ENCODE results near the gene THAP4. TPM values are rescaled to one million over a fixed set of nuclear protein-coding genes. Genes with fewer than 3 reads are reported as not detected.

The THAP4 gene
- total and polyA plus RNA-seq, 2 of the 4 experiments (the other 2 are of a cell fraction), result 33.9 to 55.1 TPM

DNA sequence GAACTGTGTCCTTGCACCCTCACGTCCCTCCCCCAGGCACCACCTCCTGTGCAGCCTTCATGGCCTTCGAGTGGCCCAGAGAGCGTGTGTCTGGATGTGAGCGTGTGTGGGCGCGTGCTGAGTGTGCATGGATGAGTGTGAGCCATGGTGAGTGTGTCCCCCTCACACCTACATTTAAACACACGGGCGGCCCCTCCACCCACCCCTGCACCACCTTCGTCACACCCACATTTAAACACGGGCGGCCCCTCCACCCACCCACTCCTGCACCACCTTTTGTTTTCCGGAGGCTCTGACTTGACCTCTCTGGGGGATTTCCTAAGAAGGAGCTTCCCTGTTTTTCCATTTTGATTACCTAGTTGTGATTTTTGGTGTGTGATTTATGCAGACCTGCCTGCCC, 31.9 kb upstream of the THAP4 start:
- Histone ChIP-seq H2BK15ac (ENCODE audit: low read depth, low read length) (no peak overlapping the region), H3K4me2 (ENCODE audit: low read depth, low read length) (no peak overlapping the region), H3K36me3 (ENCODE audit: control insufficient read depth, insufficient read depth, low read length) (peaks cover 52% of the 10 kb centered on the region), H2BK120ac (ENCODE audit: low read depth, low read length) (no peak overlapping the region), H3K18ac (ENCODE audit: low read depth, low read length) (no peak overlapping the region), H3K4ac (ENCODE audit: low read depth, low read length) (no peak overlapping the region), H4K20me1 (ENCODE audit: insufficient read depth, low read length) (peaks cover 16% of the 10 kb centered on the region), H3K27ac (ENCODE audit: insufficient read depth, low read length) (no peak overlapping the region), H2BK20ac (ENCODE audit: low read depth, low read length) (no peak overlapping the region), H4K5ac (ENCODE audit: low read depth, low read length) (no peak overlapping the region), H3K23ac (ENCODE audit: low read depth, low read length) (no peak overlapping the region), H3K4me1 (ENCODE audit: control insufficient read depth, insufficient read depth, low read length) (peaks cover 15% of the 10 kb centered on the region), H4K8ac (ENCODE audit: low read depth in 2 of 2, low read length in 2 of 2) (no peak overlapping the region), H2AK5ac (ENCODE audit: low read depth, low read length) (no peak overlapping the region), H3K9me3 (ENCODE audit: control insufficient read depth, insufficient read depth, low read length) (no peaks in the 10 kb centered on the region), H3K9me1 (ENCODE audit: insufficient read depth, low read length) (peaks cover 3% of the 10 kb centered on the region; the same call in 1 of the 2 replicates), H3K79me1 (ENCODE audit: low read depth in 1 of 2, low read length in 2 of 2) (peaks cover 3 to 15% of the 10 kb centered on the region in 2 experiments; a peak in 3 of 4 replicates), H3K56ac (ENCODE audit: extremely low read depth, insufficient read depth, low read length) (no peak overlapping the region), H3K27me3 (ENCODE audit: control insufficient read depth, insufficient read depth, low read length) (no peaks in the 10 kb centered on the region), H2BK5ac (ENCODE audit: low read depth, low read length, poor library complexity, severe bottlenecking) (no peak overlapping the region), H3K14ac (replicated peaks; ENCODE audit: low read depth, low read length) (no peak overlapping the region), H3K9ac (ENCODE audit: low read depth, low read length) (no peak overlapping the region), H2AFZ (replicated peaks; ENCODE audit: low read length, poor library complexity) (no peak overlapping the region), H2AK9ac (replicated peaks; ENCODE audit: low read depth, low read length, poor library complexity) (no peak overlapping the region), H3K4me3 (ENCODE audit: insufficient read depth, low read depth, low read length) (no peak overlapping the region), H4K91ac (ENCODE audit: insufficient read depth, low read depth, low read length) (no peak overlapping the region)
- intact Hi-C loops (cut with micrococcal nuclease), result no loop called here
- DNase-seq, result no peak
- BruUV-seq (replicated peaks), result no TSS peak
- TF ChIP-seq MAFK (IDR thresholded peaks at IDR 0.05; ENCODE audit: low read depth, low read length) (no peak), RAD21 (IDR thresholded peaks at IDR 0.05; ENCODE audit: low read length) (no peak), MXI1 (IDR thresholded peaks at IDR 0.05; ENCODE audit: borderline replicate concordance, low read depth, low read length) (no peak), RCOR1 (IDR thresholded peaks at IDR 0.05; ENCODE audit: insufficient replicate concordance, low read length) (no peak), USF2 (IDR thresholded peaks at IDR 0.05; ENCODE audit: low read depth, low read length) (no peak), SMC3 (IDR thresholded peaks at IDR 0.05; ENCODE audit: low read depth, low read length) (no peak), ELK1 (IDR thresholded peaks at IDR 0.05; ENCODE audit: borderline replicate concordance, low read depth, low read length) (no peak), BHLHE40 (IDR thresholded peaks at IDR 0.05; ENCODE audit: low read depth, low read length) (no peak), MAZ (IDR thresholded peaks at IDR 0.05; ENCODE audit: borderline replicate concordance, low read depth, low read length) (no peak), POLR2A (IDR thresholded peaks at IDR 0.05; ENCODE audit: low read depth, low read length) (no peak), CEBPB (IDR thresholded peaks at IDR 0.05; ENCODE audit: low read depth, low read length) (no peak), CHD1 (IDR thresholded peaks at IDR 0.05; ENCODE audit: low read depth, low read length) (no peak), FOS (IDR thresholded peaks at IDR 0.05; ENCODE audit: low read depth, low read length) (no peak), RFX5 (IDR thresholded peaks at IDR 0.05; ENCODE audit: low read depth, low read length) (no peak)
- TF ChIP-seq, protein P1, sequence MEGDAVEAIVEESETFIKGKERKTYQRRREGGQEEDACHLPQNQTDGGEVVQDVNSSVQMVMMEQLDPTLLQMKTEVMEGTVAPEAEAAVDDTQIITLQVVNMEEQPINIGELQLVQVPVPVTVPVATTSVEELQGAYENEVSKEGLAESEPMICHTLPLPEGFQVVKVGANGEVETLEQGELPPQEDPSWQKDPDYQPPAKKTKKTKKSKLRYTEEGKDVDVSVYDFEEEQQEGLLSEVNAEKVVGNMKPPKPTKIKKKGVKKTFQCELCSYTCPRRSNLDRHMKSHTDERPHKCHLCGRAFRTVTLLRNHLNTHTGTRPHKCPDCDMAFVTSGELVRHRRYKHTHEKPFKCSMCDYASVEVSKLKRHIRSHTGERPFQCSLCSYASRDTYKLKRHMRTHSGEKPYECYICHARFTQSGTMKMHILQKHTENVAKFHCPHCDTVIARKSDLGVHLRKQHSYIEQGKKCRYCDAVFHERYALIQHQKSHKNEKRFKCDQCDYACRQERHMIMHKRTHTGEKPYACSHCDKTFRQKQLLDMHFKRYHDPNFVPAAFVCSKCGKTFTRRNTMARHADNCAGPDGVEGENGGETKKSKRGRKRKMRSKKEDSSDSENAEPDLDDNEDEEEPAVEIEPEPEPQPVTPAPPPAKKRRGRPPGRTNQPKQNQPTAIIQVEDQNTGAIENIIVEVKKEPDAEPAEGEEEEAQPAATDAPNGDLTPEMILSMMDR (conservative IDR thresholded peaks at IDR 0.05; ENCODE audit: low read depth, low read length), result no peak
- ChIA-PET POLR2A (ENCODE audit: unreplicated experiment) (no interaction called here), CTCF (no interaction called here)
- no peak for ATAC-seq (ENCODE audit: low read depth)
- WGBS, 2 experiments (ENCODE audit: extremely low coverage in 2 of 2, insufficient read length in 1 of 2), result no CpG with 5 or more reads among the region's 12 CpGs
- dilution Hi-C loops (cut with HindIII; ENCODE audit: low sequenced_read_pairs, unreplicated experiment), result no loop called here
- in situ Hi-C loops (cut with MboI; ENCODE audit: low sequenced_read_pairs), result loop anchor here (5.0 to 25.0 kb wide), 2 partner anchors 208 to 807 kb away; partner anchors contain the start of gene AGXT
